ENCODE results near the gene PEX5L. TPM values are rescaled to one million over a fixed set of nuclear protein-coding genes. Genes with fewer than 3 reads are reported as not detected.

Gene PEX5L
- polyA plus RNA-seq (2011; rRNA removed) (0.14 and 0.48 TPM in 2 replicates), polyA minus RNA-seq (2011; rRNA and poly(A)+ RNA removed) (0.14 and 0.52 TPM in 2 replicates)

DNA sequence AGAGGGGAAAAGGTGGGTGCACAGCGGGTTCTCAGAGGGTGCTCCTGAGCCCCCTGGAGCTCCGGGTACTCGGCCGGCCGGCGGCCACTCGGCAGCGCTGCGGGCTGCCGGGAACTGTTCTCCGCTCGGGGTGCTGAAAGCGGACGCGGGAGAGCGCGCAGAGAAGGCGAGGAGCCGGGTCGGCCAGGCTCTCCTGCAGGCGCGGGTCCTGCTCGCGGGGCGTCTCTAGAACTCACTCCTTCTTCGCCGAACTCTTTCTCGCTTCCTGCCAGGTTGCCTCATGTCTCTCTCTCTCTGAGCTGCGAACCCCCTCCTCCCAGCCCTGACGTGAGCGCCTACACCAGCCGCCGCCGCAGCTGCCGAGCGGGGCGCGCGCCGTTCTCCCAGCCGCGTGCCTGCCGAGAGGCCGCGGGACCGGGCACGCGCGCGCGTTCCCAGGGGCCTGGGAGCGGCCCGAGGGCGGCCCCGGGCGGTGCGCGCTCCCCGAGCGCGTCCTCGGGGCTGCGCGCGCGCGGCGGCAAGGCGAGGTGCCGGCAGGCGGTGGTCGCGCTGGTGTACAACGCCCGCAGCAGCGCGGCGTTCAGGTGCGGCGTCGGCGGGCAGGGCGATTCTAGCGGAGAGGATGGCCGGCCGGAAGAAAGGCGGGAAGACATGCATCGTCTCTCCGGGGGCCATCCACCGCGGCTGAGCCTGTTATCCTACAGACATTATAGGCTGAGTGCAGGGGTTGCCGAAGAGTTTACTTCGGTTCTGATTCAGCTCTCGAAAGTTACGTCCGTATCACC is at the start of gene PEX5L:
Gene PEX5L, minus strand, starts transcription at position 267 of the 785 bp plus-strand sequence. CDS start 338 bp downstream, outside the sequence.
- ChIA-PET CTCF (no interaction called here), POLR2A (no interaction called here)

DNA sequence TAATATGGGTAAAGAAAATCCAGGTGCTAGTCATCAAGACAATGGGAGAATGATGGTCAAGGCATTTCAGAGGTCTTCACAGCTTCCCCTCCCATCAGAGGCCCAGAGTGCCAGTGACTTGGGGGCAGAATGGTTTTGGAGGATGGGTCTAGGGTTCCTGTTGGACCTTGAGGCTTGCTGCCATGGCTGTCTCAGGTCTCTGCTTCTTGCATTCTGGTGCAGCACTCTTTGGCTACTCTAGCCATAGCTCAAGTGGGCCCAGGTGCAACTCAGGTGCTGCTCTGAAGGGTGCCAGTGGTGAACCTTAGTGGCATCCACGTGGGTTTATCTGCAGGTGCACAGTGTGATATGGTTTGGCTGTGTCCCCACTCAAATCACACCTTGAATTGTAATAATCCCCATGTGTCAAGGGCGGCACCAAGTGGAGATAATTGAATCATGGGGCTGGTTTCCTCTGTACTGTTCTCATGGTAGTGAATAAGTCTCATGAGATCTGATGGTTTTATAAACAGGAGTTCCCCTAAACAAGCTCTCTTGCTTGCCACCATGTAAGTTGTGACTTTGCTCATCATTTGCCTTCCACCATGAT is 48.5 kb upstream of the PEX5L start:
- H3K27me3 ChIP-seq (ENCODE audit: control insufficient read depth, insufficient read depth, low read length) = no peaks in the 10 kb centered on the region
- POLR2A ChIA-PET = no interaction called here
- no peak overlapping the region for H3K27ac ChIP-seq (ENCODE audit: low read depth, low read length)
- no peak overlapping the region for H3K4me3 ChIP-seq (ENCODE audit: low read depth, low read length)
- CTCF ChIA-PET = no interaction called here
- TF ChIP-seq CTCF (IDR thresholded peaks at IDR 0.05; ENCODE audit: low read depth, low read length) = no peak
- H3K9me3 ChIP-seq (ENCODE audit: control insufficient read depth, insufficient read depth, low read length) = no peaks in the 10 kb centered on the region
- DNase-seq (ENCODE audit: low read depth, low spot score) = no peak

More for the DNA sequence above, at the start of gene PEX5L:
- Histone ChIP-seq H3K27me3 (ENCODE audit: control insufficient read depth, insufficient read depth, low read length) (no peaks in the 10 kb centered on the region), H3K9me3 (ENCODE audit: control insufficient read depth, insufficient read depth, low read length) (no peaks in the 10 kb centered on the region), H3K4me3 (ENCODE audit: low read depth, low read length) (peak within 1 kb of the TSS; percentile 58), H3K27ac (ENCODE audit: low read depth, low read length) (no peak within 1 kb of the TSS)
- no peak for DNase-seq (ENCODE audit: low read depth, low spot score)
- TF ChIP-seq CTCF (IDR thresholded peaks at IDR 0.05; ENCODE audit: low read depth, low read length) = peak; percentile 12; the same call in 1 of the 2 replicates

- POLR2A ChIA-PET = no interaction called here
Observed at GRCh38 chr3:180082699-180083098, 46.0 kb upstream of the PEX5L start.

DNA sequence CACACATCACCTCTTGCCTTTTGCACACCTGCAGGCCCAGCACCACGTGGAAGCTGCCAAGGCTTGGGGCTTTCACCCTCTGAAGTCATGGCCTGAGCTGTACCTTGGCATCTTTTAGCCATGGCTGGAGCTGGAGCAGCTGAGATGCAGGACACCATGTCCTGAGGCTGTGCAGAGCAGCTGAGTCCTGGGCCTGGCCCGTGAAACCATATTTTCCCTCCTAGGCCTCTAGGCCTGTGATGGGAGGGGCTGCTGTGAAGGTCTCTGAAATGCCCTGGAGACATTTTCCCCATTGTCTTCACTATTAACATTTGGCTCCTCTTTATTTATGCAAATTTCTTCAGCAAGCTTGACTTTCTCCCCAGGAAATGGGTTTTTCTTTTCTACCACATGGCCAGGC is 41.9 kb upstream of the PEX5L start:
- no peak for DNase-seq (ENCODE audit: low read depth, low spot score)
- CTCF ChIA-PET = no interaction called here
- no peak for TF ChIP-seq CTCF (IDR thresholded peaks at IDR 0.05; ENCODE audit: low read depth, low read length)
- no peak overlapping the region for H3K27ac ChIP-seq (ENCODE audit: low read depth, low read length)
- no peak overlapping the region for H3K4me3 ChIP-seq (ENCODE audit: low read depth, low read length)
- H3K9me3 ChIP-seq (ENCODE audit: control insufficient read depth, insufficient read depth, low read length) = no peaks in the 10 kb centered on the region
- H3K27me3 ChIP-seq (ENCODE audit: control insufficient read depth, insufficient read depth, low read length) = no peaks in the 10 kb centered on the region
- POLR2A ChIA-PET = no interaction called here

More at GRCh38 chr3:180082699-180083098, 46.0 kb upstream of the PEX5L start:
- no peak for DNase-seq (ENCODE audit: low read depth, low spot score)
- CTCF ChIA-PET = no interaction called here
- no peak for TF ChIP-seq CTCF (IDR thresholded peaks at IDR 0.05; ENCODE audit: low read depth, low read length)
- Histone ChIP-seq H3K27me3 (ENCODE audit: control insufficient read depth, insufficient read depth, low read length) (no peaks in the 10 kb centered on the region), H3K4me3 (ENCODE audit: low read depth, low read length) (no peak overlapping the region), H3K27ac (ENCODE audit: low read depth, low read length) (no peak overlapping the region), H3K9me3 (ENCODE audit: control insufficient read depth, insufficient read depth, low read length) (no peaks in the 10 kb centered on the region)

DNA sequence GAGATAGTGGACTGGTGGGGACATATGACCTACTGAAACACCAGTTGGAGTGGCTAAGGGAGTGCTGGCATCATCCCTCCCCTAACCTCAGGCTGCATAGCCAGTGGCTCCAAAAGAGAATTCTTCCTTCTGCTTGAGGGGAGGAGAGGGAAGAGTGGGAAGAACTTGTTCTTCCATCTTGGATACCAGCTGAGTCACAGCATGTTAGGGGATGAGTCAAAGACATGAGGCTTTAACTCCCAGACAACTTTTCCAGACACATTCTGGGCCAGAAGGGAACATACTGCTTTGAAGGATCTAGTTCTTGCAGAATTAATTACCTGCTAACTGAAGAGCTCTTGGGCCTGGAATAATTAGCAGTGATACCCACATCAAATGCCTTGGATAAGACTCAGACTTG is 36.8 kb upstream of the PEX5L start:
- Histone ChIP-seq H3K27me3 (ENCODE audit: control insufficient read depth, insufficient read depth, low read length) (no peaks in the 10 kb centered on the region), H3K4me3 (ENCODE audit: low read depth, low read length) (no peak overlapping the region), H3K27ac (ENCODE audit: low read depth, low read length) (no peak overlapping the region), H3K9me3 (ENCODE audit: control insufficient read depth, insufficient read depth, low read length) (no peaks in the 10 kb centered on the region)
- POLR2A ChIA-PET = no interaction called here
- no peak for DNase-seq (ENCODE audit: low read depth, low spot score)
- no peak for TF ChIP-seq CTCF (IDR thresholded peaks at IDR 0.05; ENCODE audit: low read depth, low read length)
- CTCF ChIA-PET = no interaction called here
